CD4-positive, alpha-beta T cell treated with Interleukin-15 for 1 hour (primary cell): ENCODE results near the gene FGF1.
A peak's percentile ranks its signal among the peaks of the same experiment; 100 is the strongest.
"Not testable (repeated sequence)": the region's sequence is repeated elsewhere in the genome, so short reads cannot be mapped to it uniquely, and the experiment has no call there.

ENCODE experiments used
- DNase-seq: peaks from one replicate; pipeline ENCODE4 v3.0.0-alpha.2; 2020

FGF1 gene

GRCh38 chr5:142667831-142668230 is 18.1 kb downstream of the FGF1 start:
- no peak for DNase-seq

DNA sequence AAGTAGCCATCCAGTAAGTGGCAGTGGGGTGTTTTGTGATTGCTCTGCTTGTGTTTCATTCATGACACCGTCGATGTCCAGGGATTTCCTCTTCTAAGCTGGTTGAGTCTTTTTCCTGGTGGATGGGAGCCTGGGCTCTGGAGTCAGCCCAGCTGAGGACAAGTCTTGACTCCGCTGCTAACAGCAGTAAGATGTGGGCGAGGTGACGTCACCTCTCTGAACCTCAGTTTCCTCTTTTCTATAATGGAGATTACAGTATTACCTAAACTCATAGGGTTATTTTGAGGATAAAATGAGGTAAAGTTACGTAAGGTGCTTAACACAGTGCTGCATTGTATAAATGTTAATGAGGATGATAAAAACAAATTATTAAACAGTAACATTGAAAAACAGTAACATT is 21.3 kb downstream of the FGF1 start:
- no peak for DNase-seq

DNA sequence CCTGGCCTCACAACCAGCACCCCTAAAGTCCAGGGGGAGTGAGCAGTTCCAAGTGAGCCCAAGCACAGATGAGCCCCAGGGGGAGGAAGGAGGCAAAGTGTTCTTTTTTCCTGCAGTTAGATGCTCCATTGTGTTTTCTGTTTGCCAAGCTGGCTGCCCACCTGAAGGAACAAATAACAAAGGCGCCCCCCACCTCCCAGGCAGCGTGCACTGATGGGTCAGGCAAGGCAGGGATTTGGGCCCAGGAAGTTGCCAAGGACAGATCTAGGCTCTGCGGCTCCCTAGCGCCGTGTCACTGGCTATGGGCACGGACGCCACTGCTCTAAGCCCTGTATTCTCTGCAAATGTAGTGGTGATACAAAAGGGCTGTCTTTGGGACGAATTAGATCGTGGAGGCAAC is 21.8 kb downstream of the FGF1 start:
- no peak for DNase-seq

GRCh38 chr5:142663246-142663645 is 22.6 kb downstream of the FGF1 start:
- DNase-seq = no peak

GRCh38 chr5:142661957-142662356 is 23.9 kb downstream of the FGF1 start:
- DNase-seq = no peak

GRCh38 chr5:142661143-142661542 is 24.7 kb downstream of the FGF1 start:
- DNase-seq = no peak

DNA sequence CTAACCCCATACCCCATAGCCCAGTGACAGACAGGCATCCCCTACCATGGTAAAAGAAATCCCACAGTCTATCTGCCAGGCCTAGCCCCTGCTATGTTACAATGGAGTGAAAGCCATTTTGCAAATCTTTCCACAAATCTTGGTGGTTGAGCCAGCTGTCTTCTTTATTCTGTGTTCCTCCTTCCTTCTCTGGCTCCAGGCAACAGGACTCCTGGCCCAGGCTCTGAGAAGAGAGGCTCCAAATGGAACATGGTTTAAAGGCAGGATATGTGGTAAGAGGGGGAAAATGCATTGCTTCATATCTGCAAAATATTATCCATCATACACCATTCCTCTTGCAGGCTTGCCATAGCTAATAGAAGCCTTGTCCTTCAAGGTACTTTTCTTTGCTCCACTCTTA is 25.2 kb downstream of the FGF1 start:
- no peak for DNase-seq

- DNase-seq = no peak
Observed at GRCh38 chr5:142660196-142660595, 25.7 kb downstream of the FGF1 start.

GRCh38 chr5:142659405-142659804 is 26.5 kb downstream of the FGF1 start:
- no peak for DNase-seq

DNA sequence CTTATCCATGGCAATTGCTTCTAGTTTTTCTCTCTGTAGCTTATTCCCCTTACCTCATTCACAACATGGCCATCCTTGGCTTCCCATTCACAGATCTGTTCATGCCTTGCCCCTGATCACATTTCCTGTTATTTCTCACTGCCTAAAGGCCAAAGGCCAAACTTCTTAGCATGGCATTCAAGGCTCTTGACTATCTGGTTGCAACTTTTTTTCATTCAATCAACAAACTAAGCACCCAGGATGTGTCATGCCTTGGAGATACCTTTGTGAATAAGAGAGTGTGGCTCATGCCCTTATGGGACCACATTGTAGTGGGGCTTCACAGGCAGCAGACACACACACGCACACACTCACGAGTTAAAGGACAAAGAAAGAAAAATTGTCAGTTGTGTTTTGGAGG is 27.6 kb downstream of the FGF1 start:
- no peak for DNase-seq

- no peak for DNase-seq
Observed at GRCh38 chr5:142657446-142657845, 28.4 kb downstream of the FGF1 start.

- DNase-seq = peak; percentile 45
Observed at GRCh38 chr5:142655339-142656267, 30.3 kb downstream of the FGF1 start.

GRCh38 chr5:142654578-142655058 is 31.3 kb downstream of the FGF1 start:
- no peak for DNase-seq

GRCh38 chr5:142653321-142653720 is 32.6 kb downstream of the FGF1 start:
- no peak for DNase-seq

GRCh38 chr5:142652563-142652962 is 33.3 kb downstream of the FGF1 start:
- no peak for DNase-seq

GRCh38 chr5:142650881-142651280 is 35.0 kb downstream of the FGF1 start:
- no peak for DNase-seq

DNA sequence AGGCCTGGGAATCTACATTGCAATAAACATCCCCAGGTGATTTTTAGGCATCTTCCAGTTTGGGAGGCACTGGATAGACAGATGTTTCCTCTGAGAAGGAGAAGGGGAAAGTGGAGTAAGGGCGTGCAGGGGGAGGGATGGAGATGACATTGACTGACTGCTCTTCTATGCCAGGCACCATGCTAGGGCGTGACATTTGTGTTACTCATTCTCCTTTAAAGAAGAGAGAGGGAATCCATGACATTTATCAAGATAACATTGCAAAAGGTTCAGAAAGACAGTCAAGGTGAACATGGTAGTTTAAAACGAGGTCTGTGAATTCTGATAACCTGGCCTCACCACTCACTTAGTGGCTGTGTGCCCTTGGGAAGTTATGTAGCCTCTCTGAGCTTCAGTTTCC is 35.8 kb downstream of the FGF1 start:
- DNase-seq = no peak

DNA sequence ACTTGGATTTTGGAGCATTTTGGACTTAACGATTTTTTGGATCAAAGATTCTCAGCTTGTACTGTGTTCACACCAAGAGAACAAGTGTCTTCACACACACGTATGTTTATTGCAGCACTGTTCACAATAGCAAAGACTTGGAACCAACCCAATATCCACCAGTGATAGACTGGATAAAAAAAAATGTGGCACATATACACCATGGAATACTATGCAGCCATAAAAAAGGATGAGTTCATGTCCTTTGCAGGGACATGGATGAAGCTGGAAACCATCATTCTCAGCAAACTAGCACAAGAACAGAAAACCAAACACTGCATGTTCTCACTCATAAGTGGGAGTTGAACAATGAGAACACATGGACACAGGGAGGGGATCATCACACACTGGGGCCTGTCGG is 37.8 kb downstream of the FGF1 start:
- DNase-seq = not testable (repeated sequence)

GRCh38 chr5:142645456-142645855 is 40.4 kb downstream of the FGF1 start:
- DNase-seq = no peak

GRCh38 chr5:142644640-142645361 is 41.1 kb downstream of the FGF1 start:
- DNase-seq = no peak

DNA sequence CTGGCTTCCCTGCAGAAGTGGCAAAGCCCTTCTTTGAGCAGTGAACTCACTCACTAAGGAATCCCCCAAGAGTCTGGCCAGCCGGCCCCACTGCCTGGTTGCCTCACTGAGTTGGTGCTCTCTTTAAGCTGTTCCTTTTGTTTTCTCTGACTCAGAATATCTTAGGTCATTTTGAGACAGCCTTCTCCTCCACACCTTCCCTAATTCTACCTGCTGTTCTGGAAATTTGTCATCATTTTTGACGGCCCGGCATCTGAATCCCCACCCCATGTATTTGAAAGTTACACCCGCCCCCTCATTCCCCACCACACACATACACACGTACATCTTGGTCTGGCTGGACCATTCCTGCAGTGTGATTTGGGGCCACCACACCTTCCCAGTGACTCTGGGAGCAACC is 41.8 kb downstream of the FGF1 start:
- no peak for DNase-seq

GRCh38 chr5:142643634-142644033 is 42.3 kb downstream of the FGF1 start:
- no peak for DNase-seq

GRCh38 chr5:142642427-142642826 is 43.5 kb downstream of the FGF1 start:
- DNase-seq = no peak

GRCh38 chr5:142641711-142642110 is 44.2 kb downstream of the FGF1 start:
- no peak for DNase-seq
